Measurements from ENCODE around the gene WDR54. TPM values are rescaled to one million over a fixed set of nuclear protein-coding genes. Genes with fewer than 3 reads are reported as not detected.
A peak's percentile ranks its signal among the peaks of the same experiment; 100 is the strongest.

The WDR54 gene
- total and polyA plus RNA-seq, 12 donors: 6.4 to 23.9 (median 14.5) TPM

DNA sequence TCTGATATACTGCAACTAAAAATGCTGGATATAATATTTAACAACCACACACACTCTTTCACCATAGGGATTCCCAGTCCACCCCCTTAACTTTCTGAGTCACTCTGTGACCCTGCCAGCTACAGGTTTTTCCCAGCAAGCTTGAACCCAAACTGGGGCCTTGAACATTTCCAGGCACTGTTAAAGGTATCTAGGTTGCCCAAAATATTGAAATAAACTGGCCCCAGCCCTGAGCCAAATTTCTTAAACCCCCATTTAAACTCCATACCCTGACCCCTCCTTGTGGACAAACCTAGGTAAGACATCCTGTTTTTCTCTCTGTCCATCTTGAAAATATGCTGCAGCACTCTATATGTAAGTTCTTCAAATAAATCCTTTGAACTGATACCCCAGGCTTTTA lies 21.7 kb upstream of the WDR54 start:
- Histone ChIP-seq H3K4me1 (replicated peaks in 1 of 2) (no peaks in the 10 kb centered on the region), H3K9me3 (replicated peaks in 1 of 3) (no peaks in the 10 kb centered on the region), H3K36me3 (replicated peaks in 1 of 2) (no peaks in the 10 kb centered on the region), H3K27ac (no peak overlapping the region), H3K27me3 (no peaks in the 10 kb centered on the region), H3K4me3 (no peak overlapping the region)
- TF ChIP-seq, protein P1, sequence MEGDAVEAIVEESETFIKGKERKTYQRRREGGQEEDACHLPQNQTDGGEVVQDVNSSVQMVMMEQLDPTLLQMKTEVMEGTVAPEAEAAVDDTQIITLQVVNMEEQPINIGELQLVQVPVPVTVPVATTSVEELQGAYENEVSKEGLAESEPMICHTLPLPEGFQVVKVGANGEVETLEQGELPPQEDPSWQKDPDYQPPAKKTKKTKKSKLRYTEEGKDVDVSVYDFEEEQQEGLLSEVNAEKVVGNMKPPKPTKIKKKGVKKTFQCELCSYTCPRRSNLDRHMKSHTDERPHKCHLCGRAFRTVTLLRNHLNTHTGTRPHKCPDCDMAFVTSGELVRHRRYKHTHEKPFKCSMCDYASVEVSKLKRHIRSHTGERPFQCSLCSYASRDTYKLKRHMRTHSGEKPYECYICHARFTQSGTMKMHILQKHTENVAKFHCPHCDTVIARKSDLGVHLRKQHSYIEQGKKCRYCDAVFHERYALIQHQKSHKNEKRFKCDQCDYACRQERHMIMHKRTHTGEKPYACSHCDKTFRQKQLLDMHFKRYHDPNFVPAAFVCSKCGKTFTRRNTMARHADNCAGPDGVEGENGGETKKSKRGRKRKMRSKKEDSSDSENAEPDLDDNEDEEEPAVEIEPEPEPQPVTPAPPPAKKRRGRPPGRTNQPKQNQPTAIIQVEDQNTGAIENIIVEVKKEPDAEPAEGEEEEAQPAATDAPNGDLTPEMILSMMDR (IDR thresholded peaks at IDR 0.05): peak; percentile 31 to 59 (median 51)
- no peak for TF ChIP-seq POLR2A (IDR thresholded peaks at IDR 0.05)
- DNase-seq: peak in 3 of 7 donors; percentile 26 to 57 (median 31)
- intact Hi-C loops (cut with DNase I): loop anchor here (10.0 kb wide), 2 partner anchors 65 to 145 kb away; no protein-coding TSS in a partner anchor

DNA sequence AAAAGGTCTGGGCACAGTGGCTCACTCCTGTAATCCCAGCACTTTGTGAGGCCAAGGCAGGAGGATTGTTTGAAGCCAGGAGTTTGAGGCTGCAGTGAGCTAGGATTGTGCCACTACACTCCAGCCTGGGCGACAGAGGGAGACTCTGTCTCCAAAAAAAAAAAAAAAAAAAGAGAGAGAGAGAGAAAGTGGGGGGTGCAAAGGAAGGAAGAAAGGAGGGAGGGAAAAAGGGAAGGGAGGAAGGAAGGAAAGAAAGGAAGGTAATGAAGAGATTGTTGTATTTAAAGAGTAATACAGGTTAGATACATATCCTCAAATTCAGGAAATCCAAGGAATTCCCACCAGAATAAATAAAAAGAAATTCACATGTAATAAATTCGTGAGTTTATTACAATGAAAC lies 19.6 kb upstream of the WDR54 start:
- Histone ChIP-seq H3K9me3 (replicated peaks in 1 of 3) (no peaks in the 10 kb centered on the region), H3K4me3 (no peak overlapping the region), H3K27ac (no peak overlapping the region), H3K27me3 (no peaks in the 10 kb centered on the region), H3K4me1 (replicated peaks in 1 of 2) (no peaks in the 10 kb centered on the region), H3K36me3 (replicated peaks in 1 of 2) (no peaks in the 10 kb centered on the region)
- no peak for TF ChIP-seq POLR2A (IDR thresholded peaks at IDR 0.05)
- TF ChIP-seq, protein P1 (IDR thresholded peaks at IDR 0.05): no peak
- DNase-seq: no peak
- 70 to 79% (median 74%) methylated on average over 2 of the region's 2 CpGs for WGBS, 4 donors
- intact Hi-C loops (cut with DNase I): no loop called here

DNA sequence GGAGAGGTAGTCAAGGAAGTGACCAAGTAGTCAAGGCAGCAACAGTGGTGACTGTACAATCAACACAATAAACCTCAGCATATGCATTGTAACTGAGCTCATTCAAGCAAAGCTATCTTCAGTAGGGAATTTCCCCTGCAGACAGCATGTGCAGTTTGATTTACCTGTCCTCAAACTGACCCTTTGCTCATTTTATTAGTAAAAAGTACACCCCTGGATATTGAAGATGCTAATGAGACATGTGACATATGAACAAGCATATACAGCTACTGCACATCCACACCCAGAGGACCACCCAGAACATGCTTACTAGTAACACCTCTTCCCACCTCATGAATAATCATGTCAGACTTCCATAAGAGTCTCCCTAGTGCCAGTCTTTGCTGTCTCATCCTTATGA lies 15.5 kb upstream of the WDR54 start:
- TF ChIP-seq POLR2A (IDR thresholded peaks at IDR 0.05): no peak
- TF ChIP-seq, protein P1 (IDR thresholded peaks at IDR 0.05): no peak
- Histone ChIP-seq H3K36me3 (replicated peaks in 1 of 2) (no peaks in the 10 kb centered on the region), H3K4me1 (replicated peaks in 1 of 2) (no peaks in the 10 kb centered on the region), H3K4me3 (no peak overlapping the region), H3K9me3 (replicated peaks in 1 of 3) (no peaks in the 10 kb centered on the region), H3K27me3 (no peaks in the 10 kb centered on the region), H3K27ac (no peak overlapping the region)
- no peak for DNase-seq
- intact Hi-C loops (cut with DNase I): no loop called here

DNA sequence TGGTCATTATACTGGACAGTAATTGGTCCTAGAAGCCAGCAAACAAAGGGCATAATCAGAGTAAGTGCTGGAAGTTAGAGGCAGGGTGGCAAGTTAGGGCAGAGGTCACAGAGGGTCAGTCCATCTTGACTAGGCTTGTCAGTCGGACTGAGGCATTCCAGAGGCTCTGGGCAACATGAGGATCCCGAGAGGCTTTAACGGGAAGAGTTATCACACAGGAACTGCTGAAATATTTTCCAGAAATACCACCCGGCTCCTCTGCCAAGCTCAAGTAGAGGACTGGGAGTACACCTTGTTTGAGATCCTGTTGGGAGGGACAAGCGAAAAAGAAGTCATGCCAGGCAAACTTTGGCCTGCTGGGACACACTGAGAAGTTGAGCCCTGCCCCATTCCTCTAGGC lies 13.8 kb upstream of the WDR54 start:
- Histone ChIP-seq H3K4me3 (no peak overlapping the region), H3K27me3 (no peaks in the 10 kb centered on the region), H3K36me3 (replicated peaks in 1 of 2) (no peaks in the 10 kb centered on the region), H3K27ac (no peak overlapping the region), H3K4me1 (replicated peaks in 1 of 2) (no peaks in the 10 kb centered on the region), H3K9me3 (replicated peaks in 1 of 3) (no peaks in the 10 kb centered on the region)
- TF ChIP-seq, protein P1 (IDR thresholded peaks at IDR 0.05): no peak
- no peak for TF ChIP-seq POLR2A (IDR thresholded peaks at IDR 0.05)
- DNase-seq: peak in 1 of 7 donors; percentile 20
- 58 to 73% (median 67%) methylated on average over 5 of the region's 5 CpGs for WGBS, 4 donors
- intact Hi-C loops (cut with DNase I): no loop called here

All from adrenal gland (tissue), 12 donors.